AG08396 (cell line): ENCODE measurements around the gene EDRF1.

ENCODE experiments used
- DNase-seq: peaks from one replicate; pipeline ENCODE4 v3.0.0; 2012; ENCODE audit warnings: low spot score, mixed read lengths

EDRF1 gene

GRCh38 chr10:125788156-125789034, 68.9 kb downstream of the EDRF1 start:
- no peak for DNase-seq

GRCh38 chr10:125792342-125793300, 73.1 kb downstream of the EDRF1 start:
- DNase-seq, result no peak

DNA sequence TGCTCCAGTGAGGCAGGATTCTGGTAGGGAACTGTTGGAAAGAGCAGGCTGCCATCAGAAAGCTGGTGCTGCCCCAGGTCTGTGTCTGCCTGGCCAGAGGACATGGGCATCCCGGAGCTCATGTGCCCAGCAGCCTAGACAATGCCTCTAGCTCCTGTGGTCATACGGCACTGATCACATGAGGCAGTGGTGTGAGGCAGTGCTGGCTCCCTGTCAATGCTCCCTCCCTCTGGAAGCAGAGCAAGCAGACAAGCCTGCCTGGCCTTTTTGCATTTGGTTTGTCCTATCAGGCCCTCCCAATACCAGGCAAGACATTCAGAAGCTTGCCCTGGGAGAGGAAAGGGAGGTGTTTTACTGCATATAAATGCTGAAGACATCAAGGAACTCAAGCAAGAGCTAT, 75.6 kb downstream of the EDRF1 start:
- DNase-seq, result no peak

DNA sequence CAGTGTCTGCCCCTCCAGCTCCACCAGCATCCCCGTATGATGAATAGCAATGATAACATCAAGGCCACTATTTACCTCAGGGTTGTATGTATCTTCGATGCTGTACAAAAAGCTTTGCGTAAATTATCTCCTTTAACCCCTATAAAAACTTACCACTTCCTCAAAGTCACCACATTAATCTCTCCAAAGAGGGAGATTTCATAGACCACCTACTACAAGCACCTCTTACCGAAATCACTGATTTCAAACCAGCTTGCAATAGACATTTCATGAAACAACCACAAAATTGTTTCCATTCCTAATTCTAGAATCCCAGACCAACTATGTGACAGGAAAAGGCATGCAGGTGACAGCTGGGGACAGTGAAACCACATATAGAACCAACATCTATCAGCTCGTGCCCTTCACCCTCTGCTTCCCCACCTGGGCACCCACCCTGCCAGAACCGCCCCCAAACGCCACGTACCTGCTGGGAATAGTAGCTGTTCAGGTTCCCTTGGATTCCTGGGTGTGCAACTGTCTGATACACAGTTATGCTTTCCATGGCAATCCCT, 76.2 kb downstream of the EDRF1 start:
- DNase-seq, result no peak

GRCh38 chr10:125797424-125797823, 77.9 kb downstream of the EDRF1 start:
- DNase-seq, result no peak

DNA sequence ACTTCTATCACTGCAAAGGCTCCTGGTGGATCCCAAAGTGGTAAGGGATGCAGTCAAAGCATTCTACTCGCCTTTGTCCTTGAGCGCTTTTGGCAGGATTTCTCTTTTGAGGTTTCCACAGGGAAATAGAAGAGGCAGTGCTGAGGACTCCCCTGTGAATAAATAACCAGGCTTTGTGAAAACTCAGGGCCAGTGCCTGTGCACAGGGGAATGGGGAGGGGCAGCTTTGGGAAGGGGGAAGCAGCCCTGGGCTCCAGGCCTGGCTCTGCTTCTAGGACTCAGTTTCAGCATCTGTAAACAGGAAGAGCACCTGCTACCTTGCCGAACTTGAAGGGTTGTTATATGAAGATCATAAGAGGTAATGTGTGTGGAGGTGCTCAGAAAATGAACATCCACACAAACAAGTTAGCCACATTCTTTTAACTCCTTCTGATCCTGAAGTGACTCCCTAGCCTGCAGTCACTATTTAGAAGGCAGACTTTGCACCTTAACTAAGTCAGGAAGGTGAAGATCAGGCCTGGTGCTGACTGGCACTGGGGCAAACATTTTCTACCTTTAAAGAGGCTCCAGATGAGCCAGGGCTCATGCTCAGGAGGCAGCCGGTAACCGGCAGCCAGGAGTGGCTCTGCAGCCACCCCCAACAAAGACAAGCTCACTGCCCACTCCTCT, 78.6 kb downstream of the EDRF1 start:
- DNase-seq, result no peak

GRCh38 chr10:125799451-125800182, 80.1 kb downstream of the EDRF1 start:
- no peak for DNase-seq

DNA sequence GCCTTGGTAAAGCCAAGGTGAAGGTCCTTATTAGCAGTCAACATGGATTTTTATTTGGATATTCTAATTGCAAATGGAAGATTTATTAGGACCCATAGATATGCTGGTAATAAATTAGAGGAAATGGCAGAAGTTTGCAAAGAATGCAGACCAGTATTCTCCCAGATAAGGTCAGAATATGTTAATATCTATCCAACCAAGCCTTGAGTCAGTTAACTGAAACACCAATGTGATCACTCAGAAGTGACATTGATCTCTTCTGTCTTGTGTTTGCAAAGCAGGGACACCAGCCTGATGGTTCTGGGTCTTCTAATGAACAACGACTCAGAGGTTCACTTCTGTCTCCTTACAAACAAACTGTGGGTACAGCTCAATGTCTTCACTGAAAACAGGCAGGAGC, 82.1 kb downstream of the EDRF1 start:
- no peak for DNase-seq

- DNase-seq, result no peak
These were observed 82.6 kb downstream of the EDRF1 start for GRCh38 chr10:125802131-125802530.

DNA sequence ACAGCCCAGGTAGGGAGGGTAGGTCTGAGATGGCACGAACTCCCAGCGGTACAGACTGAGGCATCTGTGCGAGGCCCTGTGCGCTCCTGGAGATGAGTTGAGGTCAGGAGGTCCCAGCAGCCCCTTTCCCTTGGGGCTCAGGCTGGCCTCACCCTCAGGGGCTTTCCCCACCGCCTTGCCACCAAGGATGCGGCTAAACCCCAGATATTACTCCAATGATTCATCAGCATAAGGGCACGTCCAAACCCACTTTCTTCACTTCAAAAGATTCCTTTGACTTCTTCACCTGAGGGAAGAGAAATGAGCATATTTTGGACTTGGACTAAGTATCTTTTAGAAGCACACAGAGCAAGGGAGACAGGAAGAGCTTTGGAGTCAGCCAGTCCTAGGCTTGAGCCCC, 83.2 kb downstream of the EDRF1 start:
- DNase-seq, result no peak

DNA sequence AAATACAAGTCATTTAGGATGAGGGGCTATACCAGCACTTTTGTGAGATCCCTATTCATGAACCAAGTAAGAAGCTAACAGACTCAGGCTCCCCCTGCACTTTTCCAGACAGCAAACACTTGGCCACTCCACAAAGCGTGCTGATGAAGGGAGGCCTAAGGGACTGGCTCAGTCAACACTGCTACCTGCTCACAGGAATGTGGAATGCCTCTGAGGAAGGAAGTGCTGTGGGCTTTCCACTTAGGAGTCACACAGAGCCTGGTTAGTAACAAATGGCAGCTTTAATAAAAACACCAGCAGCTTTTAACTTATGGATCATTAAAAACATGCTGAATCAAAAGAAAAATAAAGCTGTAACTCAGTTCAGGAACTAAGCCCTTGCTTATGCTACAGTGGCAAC, 88.5 kb downstream of the EDRF1 start:
- DNase-seq, result no peak

GRCh38 chr10:125811251-125811650, 91.7 kb downstream of the EDRF1 start:
- DNase-seq, result no peak

DNA sequence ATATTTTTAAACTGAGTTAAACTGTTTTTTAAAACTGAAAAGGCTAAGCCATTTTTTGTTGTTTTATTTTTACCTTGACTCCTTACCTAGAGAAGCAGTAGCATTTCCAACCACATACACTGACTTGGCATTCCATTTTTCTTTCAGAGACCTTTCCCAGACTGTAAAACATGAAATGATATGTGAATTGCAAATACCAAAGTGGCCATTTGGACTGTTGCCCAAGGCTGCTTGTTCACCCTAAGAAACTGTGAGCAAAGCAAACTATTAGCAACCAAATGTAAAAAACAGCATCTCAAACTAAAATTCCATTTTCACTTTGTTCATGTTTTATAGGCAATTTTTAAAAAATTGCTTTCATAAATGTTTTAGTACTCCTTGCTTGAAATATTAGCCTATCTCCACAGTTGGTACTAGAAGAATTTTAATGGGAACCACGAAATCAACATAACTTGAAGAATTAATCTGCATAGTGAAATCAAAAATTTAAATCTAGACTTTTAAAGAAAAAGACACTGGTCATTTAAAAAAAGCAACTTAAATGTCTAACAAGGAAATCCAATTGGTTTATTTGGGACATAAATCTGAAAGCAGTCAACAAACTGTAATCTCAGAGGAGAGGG, 92.7 kb downstream of the EDRF1 start:
- no peak for DNase-seq
